Stimulated activated CD4-positive, alpha-beta T cell treated with anti-CD3 and anti-CD28 coated beads, Interleukin-1b, Interleukin-23, amount 100 ng/mL, for 1 hour (primary cell): Measurements from ENCODE around the gene TASP1.

Experiments
- DNase-seq, 2 donors: peaks; one replicate each; pipeline ENCODE4 v3.0.0-alpha.2; 2020; ENCODE audit warnings: low read depth in 2 of 2

TASP1 gene

GRCh38 chr20:13442986-13443385 is 195.7 kb downstream of the TASP1 start:
- DNase-seq = no peak

GRCh38 chr20:13441388-13441787 is 197.3 kb downstream of the TASP1 start:
- no peak for DNase-seq

GRCh38 chr20:13436530-13436929 is 202.2 kb downstream of the TASP1 start:
- DNase-seq = no peak

GRCh38 chr20:13432126-13432525 is 206.6 kb downstream of the TASP1 start:
- DNase-seq = no peak

GRCh38 chr20:13430346-13431002 is 208.3 kb downstream of the TASP1 start:
- DNase-seq = no peak

GRCh38 chr20:13428684-13429083 is 210.0 kb downstream of the TASP1 start:
- DNase-seq = no peak

- no peak for DNase-seq
Measured at GRCh38 chr20:13426870-13427269, 211.9 kb downstream of the TASP1 start.

- DNase-seq = no peak
Measured at GRCh38 chr20:13425381-13426135, 213.2 kb downstream of the TASP1 start.

- DNase-seq = no peak
Measured at GRCh38 chr20:13424174-13424833, 214.4 kb downstream of the TASP1 start.

GRCh38 chr20:13423472-13424173 is 215.1 kb downstream of the TASP1 start:
- no peak for DNase-seq

GRCh38 chr20:13422637-13423036 is 216.1 kb downstream of the TASP1 start:
- DNase-seq = no peak

GRCh38 chr20:13420625-13421024 is 218.1 kb downstream of the TASP1 start:
- no peak for DNase-seq

- DNase-seq = no peak
Measured at GRCh38 chr20:13419477-13419876, 219.3 kb downstream of the TASP1 start.

- DNase-seq = no peak
Measured at GRCh38 chr20:13418263-13419229, 220.2 kb downstream of the TASP1 start.

GRCh38 chr20:13416531-13416930 is 222.2 kb downstream of the TASP1 start:
- DNase-seq = no peak

- no peak for DNase-seq
Measured at GRCh38 chr20:13412806-13413445, 225.8 kb downstream of the TASP1 start.

- DNase-seq = no peak
Measured at GRCh38 chr20:13404293-13404692, 234.4 kb downstream of the TASP1 start.

GRCh38 chr20:13403453-13403852 is 235.3 kb downstream of the TASP1 start:
- DNase-seq = no peak

- no peak for DNase-seq
Measured at GRCh38 chr20:13402986-13403385, 235.7 kb downstream of the TASP1 start.

GRCh38 chr20:13402171-13402760 is 236.5 kb downstream of the TASP1 start:
- DNase-seq = no peak
